KMS-11 (cell line): ENCODE measurements around the gene CAMTA1.

Experiments used
- H2AFZ ChIP-seq: fragments of 200-600 bp; sonication (generic); 2 replicates; pipeline ENCODE4 v1.6.1; 2016; ENCODE audit warnings: antibody characterized with exemption, mixed run types, low read depth
- H3K27ac ChIP-seq: fragments of 200-600 bp; sonication (generic); 2 replicates; pipeline ENCODE4 v1.6.1; 2016; ENCODE audit warnings: mild to moderate bottlenecking, mixed run types
- H3K27me3 ChIP-seq: fragments of 200-600 bp; sonication (generic); 2 replicates; pipeline ENCODE4 v1.6.1; 2017; ENCODE audit warnings: mild to moderate bottlenecking, low read depth, mixed run types, moderate library complexity; ENCODE audit not compliant: insufficient read depth
- H3K36me3 ChIP-seq: fragments of 200-600 bp; sonication (generic); 2 replicates; pipeline ENCODE4 v1.6.1; 2017; ENCODE audit warnings: mild to moderate bottlenecking, mixed run types; ENCODE audit not compliant: insufficient read depth
- H3K4me1 ChIP-seq: fragments of 200-600 bp; sonication (generic); 2 replicates; pipeline ENCODE4 v1.6.1; 2016; ENCODE audit warnings: mild to moderate bottlenecking, low read depth, mixed run types; ENCODE audit not compliant: poor library complexity, severe bottlenecking
- H3K4me2 ChIP-seq: fragments of 200-600 bp; sonication (generic); 2 replicates; pipeline ENCODE4 v1.7.0; 2016; ENCODE audit warnings: mild to moderate bottlenecking, mixed run types
- H3K4me3 ChIP-seq: fragments of 200-600 bp; sonication (generic); IDR thresholded peaks from 2 replicates; pipeline ENCODE4 v1.6.1; 2017; ENCODE audit warnings: low read depth, low read length, mixed read lengths; ENCODE audit not compliant: insufficient read depth
- H3K79me2 ChIP-seq: fragments of 200-600 bp; sonication (generic); 2 replicates; pipeline ENCODE4 v1.6.1; 2016; ENCODE audit warnings: low read depth, mixed run types; ENCODE audit not compliant: insufficient read depth
- H3K9ac ChIP-seq: fragments of 200-600 bp; sonication (generic); 2 replicates; pipeline ENCODE4 v1.6.1; 2016; ENCODE audit warnings: mild to moderate bottlenecking, mixed run types
- H4K20me1 ChIP-seq: fragments of 200-600 bp; sonication (generic); 2 replicates; pipeline ENCODE4 v1.6.1; 2016; ENCODE audit warnings: mild to moderate bottlenecking, mixed run types; ENCODE audit not compliant: insufficient read depth
- CTCF ChIP-seq: fragments of 200-600 bp; sonication (generic); conservative IDR thresholded peaks from 2 replicates; pipeline ENCODE4 v1.6.1; 2017; ENCODE audit warnings: low read depth, mild to moderate bottlenecking, antibody characterized with exemption, low read length, moderate library complexity, mixed read lengths

Gene CAMTA1

GRCh38 chr1:7268983-7269382, 483.7 kb downstream of the CAMTA1 start:
- Histone ChIP-seq H3K4me3 (no peak overlapping the region), H4K20me1 (no peaks in the 10 kb centered on the region), H3K27ac (no peak overlapping the region), H3K4me2 (no peak overlapping the region), H3K4me1 (no peaks in the 10 kb centered on the region), H3K36me3 (no peaks in the 10 kb centered on the region), H3K27me3 (no peaks in the 10 kb centered on the region), H3K9ac (no peak overlapping the region), H3K79me2 (no peaks in the 10 kb centered on the region), H2AFZ (no peak overlapping the region)
- no peak for TF ChIP-seq CTCF

GRCh38 chr1:7269525-7269924, 484.3 kb downstream of the CAMTA1 start:
- no peaks in the 10 kb centered on the region for H3K79me2 ChIP-seq

GRCh38 chr1:7274256-7274655, 489.0 kb downstream of the CAMTA1 start:
- Histone ChIP-seq H3K79me2 (no peaks in the 10 kb centered on the region), H3K4me2 (no peak overlapping the region), H3K27me3 (no peaks in the 10 kb centered on the region; the same call in 1 of the 2 replicates), H3K4me3 (no peak overlapping the region), H4K20me1 (no peaks in the 10 kb centered on the region), H3K4me1 (no peaks in the 10 kb centered on the region), H3K27ac (no peak overlapping the region), H2AFZ (no peak overlapping the region), H3K9ac (no peak overlapping the region), H3K36me3 (no peaks in the 10 kb centered on the region)
- TF ChIP-seq CTCF: no peak

More at GRCh38 chr1:7269525-7269924, 484.3 kb downstream of the CAMTA1 start:
- Histone ChIP-seq H3K27ac (no peak overlapping the region), H3K27me3 (no peaks in the 10 kb centered on the region), H3K4me3 (no peak overlapping the region), H2AFZ (no peak overlapping the region), H3K36me3 (no peaks in the 10 kb centered on the region), H4K20me1 (no peaks in the 10 kb centered on the region), H3K4me2 (no peak overlapping the region), H3K9ac (no peak overlapping the region), H3K4me1 (no peaks in the 10 kb centered on the region)
- no peak for TF ChIP-seq CTCF

GRCh38 chr1:7278045-7278444, 492.8 kb downstream of the CAMTA1 start:
- Histone ChIP-seq H3K9ac (no peak overlapping the region), H3K36me3 (no peaks in the 10 kb centered on the region), H3K27me3 (no peaks in the 10 kb centered on the region; the same call in 1 of the 2 replicates), H3K4me1 (no peaks in the 10 kb centered on the region), H2AFZ (no peak overlapping the region), H3K79me2 (no peaks in the 10 kb centered on the region), H4K20me1 (no peaks in the 10 kb centered on the region), H3K4me2 (no peak overlapping the region), H3K4me3 (no peak overlapping the region), H3K27ac (no peak overlapping the region)
- TF ChIP-seq CTCF: no peak
